H9 (cell line): ENCODE results near the gene NACC2. TPM values are rescaled to one million over a fixed set of nuclear protein-coding genes. Genes with fewer than 3 reads are reported as not detected.

Source experiments
- DNase-seq: peaks from one replicate; pipeline ENCODE4 v3.0.0-alpha.2; 2017
- H2AFZ ChIP-seq: one replicate; pipeline ENCODE4 v1.6.1; 2013; ENCODE audit warnings: mild to moderate bottlenecking, low read length, control low read depth, moderate library complexity
- H2AK5ac ChIP-seq: 2 replicates; pipeline ENCODE4 v1.6.1; 2013; ENCODE audit warnings: low read length, control low read depth, mixed read lengths; ENCODE audit not compliant: insufficient read length
- H2BK120ac ChIP-seq: one replicate; pipeline ENCODE4 v1.6.1; 2013; ENCODE audit warnings: low read depth, mild to moderate bottlenecking, low read length, control low read depth, inconsistent platforms; ENCODE audit not compliant: poor library complexity, severe bottlenecking
- H2BK12ac ChIP-seq: 2 replicates; pipeline ENCODE4 v1.6.1; 2013; ENCODE audit warnings: low read length, control low read depth, mixed read lengths, low read depth; ENCODE audit not compliant: insufficient read length
- H2BK15ac ChIP-seq: 2 replicates; pipeline ENCODE4 v1.6.1; 2013; ENCODE audit warnings: low read depth, low read length, control low read depth
- H2BK20ac ChIP-seq: one replicate; pipeline ENCODE4 v1.6.1; 2013; ENCODE audit warnings: low read depth, mild to moderate bottlenecking, low read length, control low read depth, inconsistent platforms; ENCODE audit not compliant: poor library complexity, severe bottlenecking
- H2BK5ac ChIP-seq: 2 replicates; pipeline ENCODE4 v1.6.1; 2013; ENCODE audit warnings: low read length, control low read depth, mixed read lengths; ENCODE audit not compliant: insufficient read length
- H3K14ac ChIP-seq: 2 replicates; pipeline ENCODE4 v1.6.1; 2013; ENCODE audit warnings: low read length, control low read depth; ENCODE audit not compliant: insufficient read depth
- H3K18ac ChIP-seq: 2 replicates; pipeline ENCODE4 v1.6.1; 2013; ENCODE audit warnings: low read depth, mild to moderate bottlenecking, mixed read lengths, low read length, control low read depth; ENCODE audit not compliant: insufficient read length
- H3K23ac ChIP-seq: 2 replicates; pipeline ENCODE4 v1.6.1; 2013; ENCODE audit warnings: low read length, control low read depth, mixed read lengths, low read depth; ENCODE audit not compliant: insufficient read length
- H3K23me2 ChIP-seq: 2 replicates; pipeline ENCODE4 v1.6.1; 2013; ENCODE audit warnings: low read depth, mild to moderate bottlenecking, mixed read lengths, low read length, control low read depth; ENCODE audit not compliant: insufficient read length, poor library complexity, severe bottlenecking
- H3K27ac ChIP-seq: 2 replicates; pipeline ENCODE4 v1.5.1; 2013; ENCODE audit warnings: low read length, control low read depth, mixed read lengths, low read depth; ENCODE audit not compliant: insufficient read length
- H3K27me3 ChIP-seq: 2 replicates; pipeline ENCODE4 v1.6.1; 2013; ENCODE audit warnings: low read length, control low read depth, inconsistent platforms; ENCODE audit not compliant: insufficient read depth
- H3K4ac ChIP-seq: 2 replicates; pipeline ENCODE4 v1.6.1; 2013; ENCODE audit warnings: low read depth, mild to moderate bottlenecking, control low read depth, inconsistent platforms, low read length, moderate library complexity
- H3K4me1 ChIP-seq: 2 replicates; pipeline ENCODE4 v1.6.1; 2013; ENCODE audit warnings: low read length, control low read depth, inconsistent platforms; ENCODE audit not compliant: insufficient read depth
- H3K4me2 ChIP-seq: 2 replicates; pipeline ENCODE4 v1.6.1; 2013; ENCODE audit warnings: low read length, control low read depth, mixed read lengths; ENCODE audit not compliant: insufficient read length, insufficient read depth
- H3K56ac ChIP-seq: 2 replicates; pipeline ENCODE4 v1.6.1; 2013; ENCODE audit warnings: low read depth, mild to moderate bottlenecking, mixed read lengths, low read length, control low read depth; ENCODE audit not compliant: insufficient read length
- H3K79me1 ChIP-seq: 2 replicates; pipeline ENCODE4 v1.6.1; 2013; ENCODE audit warnings: low read depth, mild to moderate bottlenecking, moderate library complexity, low read length, control low read depth, inconsistent platforms; ENCODE audit not compliant: insufficient read depth, poor library complexity, severe bottlenecking
- H3K79me2 ChIP-seq: 2 replicates; pipeline ENCODE4 v1.6.1; 2013; ENCODE audit warnings: low read length, control low read depth, inconsistent platforms; ENCODE audit not compliant: insufficient read depth
- H3K9ac ChIP-seq: 2 replicates; pipeline ENCODE4 v1.6.1; 2013; ENCODE audit warnings: low read length, control low read depth, mixed read lengths; ENCODE audit not compliant: insufficient read length; ENCODE audit errors: extremely low read depth
- H3K9me3 ChIP-seq: one replicate; pipeline ENCODE4 v1.6.1; 2013; ENCODE audit warnings: low read depth, low read length, inconsistent platforms; ENCODE audit not compliant: control insufficient read depth
- H3T11ph ChIP-seq: one replicate; pipeline ENCODE4 v1.6.1; 2013; ENCODE audit warnings: mild to moderate bottlenecking, low read length, control low read depth, inconsistent platforms
- H4K20me1 ChIP-seq: one replicate; pipeline ENCODE4 v1.6.1; 2013; ENCODE audit not compliant: control insufficient read depth, insufficient read length, insufficient read depth
- H4K5ac ChIP-seq: 2 replicates; pipeline ENCODE4 v1.6.1; 2013; ENCODE audit warnings: low read depth, mild to moderate bottlenecking, mixed read lengths, low read length, control low read depth; ENCODE audit not compliant: insufficient read length
- H4K8ac ChIP-seq: replicated peaks from 2 replicates; pipeline ENCODE4 v1.6.1; 2013; ENCODE audit warnings: low read length, control low read depth, mixed read lengths, low read depth; ENCODE audit not compliant: insufficient read length
- H4K91ac ChIP-seq: 2 replicates; pipeline ENCODE4 v1.6.1; 2013; ENCODE audit warnings: low read depth, mild to moderate bottlenecking, moderate library complexity, mixed read lengths, low read length, control low read depth; ENCODE audit not compliant: insufficient read length
- H3K27ac Mint-ChIP-seq, 3 experiments: 2 replicates in 2 of 3; 3 replicates in 1 of 3; pipeline ENCODE4 v1.8.0; 2020 to 2021; ENCODE audit warnings: mixed read lengths in 3 of 3, mild to moderate bottlenecking in 1 of 3, moderate library complexity in 1 of 3
- H3K27me3 Mint-ChIP-seq: 2 replicates; pipeline ENCODE4 v1.8.0; 2021; ENCODE audit warnings: low read depth, mild to moderate bottlenecking, moderate library complexity, mixed read lengths
- H3K36me3 Mint-ChIP-seq, 3 experiments: 2 replicates in 2 of 3; 3 replicates in 1 of 3; pipeline ENCODE4 v1.8.0; 2020 to 2021; ENCODE audit warnings: low read depth in 3 of 3, mixed read lengths in 3 of 3; ENCODE audit not compliant: insufficient read depth in 1 of 3
- H3K4me1 Mint-ChIP-seq, 2 experiments: 2 replicates each; pipeline ENCODE4 v1.8.0; 2020; ENCODE audit warnings: mixed read lengths in 2 of 2
- H3K4me3 Mint-ChIP-seq, 2 experiments: 2 replicates in 1 of 2; 3 replicates in 1 of 2; pipeline ENCODE4 v1.8.0; 2020 to 2021; ENCODE audit warnings: mild to moderate bottlenecking in 2 of 2, mixed read lengths in 2 of 2, moderate library complexity in 1 of 2
- H3K9me3 Mint-ChIP-seq, 2 experiments: 2 replicates in 1 of 2; 3 replicates in 1 of 2; pipeline ENCODE4 v1.8.0; 2020; ENCODE audit warnings: mild to moderate bottlenecking in 2 of 2, mixed read lengths in 2 of 2, moderate library complexity in 1 of 2
- WGBS: extraction: QIAGEN DNeasy Blood & Tissue Kit; methylation state at CpG from one replicate; pipeline ENCODE4 v1.1.7; 2013; ENCODE audit warnings: missing lambda C conversion rate, low lambda C conversion rate, mixed read lengths; ENCODE audit not compliant: insufficient read length; ENCODE audit errors: extremely low coverage; 5-methylcytosine and 5-hydroxymethylcytosine counted together
- total RNA-seq: library from RNA; stranded (reverse); gene quantifications from 2 replicates; pipeline ENCODE4 v1.2.1, GENCODE V29; 2021
- TF ChIP-seq, protein P1 (sequence below): fragments of 200-600 bp; sonication (generic); conservative IDR thresholded peaks from 3 replicates; pipeline ENCODE4 v1.8.0; 2021; ENCODE audit warnings: antibody characterized with exemption, mild to moderate bottlenecking

Gene NACC2
- total RNA-seq, 1 experiment from 2014 or later, result 11.5 TPM

DNA sequence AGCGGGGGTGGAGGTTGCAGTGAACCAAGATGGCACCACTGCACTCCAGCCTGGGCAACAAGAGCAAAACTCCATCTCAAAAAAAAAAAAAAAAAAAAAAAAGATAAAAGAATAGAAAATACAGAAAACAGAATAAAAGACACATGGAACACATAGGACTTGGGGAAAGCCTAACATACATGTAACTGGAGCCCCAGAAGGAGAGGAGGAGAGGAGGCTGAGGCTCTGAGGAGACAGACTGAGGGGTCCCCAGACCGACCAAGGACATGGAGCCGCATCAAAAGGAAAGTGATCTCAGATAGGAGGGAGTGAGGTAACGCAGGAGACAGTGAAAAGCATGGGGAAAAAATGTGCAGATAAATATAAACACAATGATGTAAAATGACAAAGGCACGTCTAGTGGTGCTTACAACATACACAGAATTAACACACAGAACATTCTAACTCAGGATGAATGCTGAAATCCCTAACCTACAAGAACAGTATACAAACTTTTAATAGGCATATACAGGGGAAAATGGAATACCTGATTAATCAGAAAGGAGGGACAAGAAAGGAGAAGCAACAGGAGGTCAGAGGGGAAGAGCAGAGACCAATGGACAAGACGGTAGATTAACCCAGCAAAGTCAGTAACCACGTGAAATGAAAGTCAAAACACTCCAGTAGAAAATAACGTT, 68.7 kb downstream of the NACC2 start:
- no peak overlapping the region for H3K9ac ChIP-seq
- peaks cover 0 to 3% of the 10 kb centered on the region in 2 experiments; a peak in 2 of 5 replicates for H3K9me3 Mint-ChIP-seq
- DNase-seq, result no peak
- no peak overlapping the region for H4K8ac ChIP-seq
- no peak overlapping the region for H2BK120ac ChIP-seq
- no peak overlapping the region for H3K23ac ChIP-seq
- H2BK20ac ChIP-seq, result no peak overlapping the region
- H3K4me1 Mint-ChIP-seq, result peaks cover 5 to 8% of the 10 kb centered on the region in 2 experiments
- no peak overlapping the region for H3K27ac Mint-ChIP-seq
- WGBS, result no CpG with 5 or more reads among the region's 8 CpGs
- H3K79me1 ChIP-seq, result no peaks in the 10 kb centered on the region
- H2AFZ ChIP-seq, result no peak overlapping the region
- peaks cover 0 to 11% (median 10%) of the 10 kb centered on the region in 3 experiments; a peak in 5 of 7 replicates for H3K36me3 Mint-ChIP-seq
- H2BK15ac ChIP-seq, result no peak overlapping the region
- no peaks in the 10 kb centered on the region for H3K23me2 ChIP-seq
- no peak overlapping the region for H3K14ac ChIP-seq
- no peak overlapping the region for H2BK5ac ChIP-seq
- H3K4me2 ChIP-seq, result no peak overlapping the region
- H3K4me3 Mint-ChIP-seq, result no peak overlapping the region
- no peak overlapping the region for H4K5ac ChIP-seq
- H3K4me1 ChIP-seq, result no peaks in the 10 kb centered on the region; the same call in 1 of the 2 replicates
- H3K27me3 Mint-ChIP-seq, result peaks cover 11% of the 10 kb centered on the region; the same call in 1 of the 2 replicates
- H3T11ph ChIP-seq, result no peak overlapping the region
- no peaks in the 10 kb centered on the region for H3K27me3 ChIP-seq
- no peak overlapping the region for H2BK12ac ChIP-seq
- TF ChIP-seq, protein P1, sequence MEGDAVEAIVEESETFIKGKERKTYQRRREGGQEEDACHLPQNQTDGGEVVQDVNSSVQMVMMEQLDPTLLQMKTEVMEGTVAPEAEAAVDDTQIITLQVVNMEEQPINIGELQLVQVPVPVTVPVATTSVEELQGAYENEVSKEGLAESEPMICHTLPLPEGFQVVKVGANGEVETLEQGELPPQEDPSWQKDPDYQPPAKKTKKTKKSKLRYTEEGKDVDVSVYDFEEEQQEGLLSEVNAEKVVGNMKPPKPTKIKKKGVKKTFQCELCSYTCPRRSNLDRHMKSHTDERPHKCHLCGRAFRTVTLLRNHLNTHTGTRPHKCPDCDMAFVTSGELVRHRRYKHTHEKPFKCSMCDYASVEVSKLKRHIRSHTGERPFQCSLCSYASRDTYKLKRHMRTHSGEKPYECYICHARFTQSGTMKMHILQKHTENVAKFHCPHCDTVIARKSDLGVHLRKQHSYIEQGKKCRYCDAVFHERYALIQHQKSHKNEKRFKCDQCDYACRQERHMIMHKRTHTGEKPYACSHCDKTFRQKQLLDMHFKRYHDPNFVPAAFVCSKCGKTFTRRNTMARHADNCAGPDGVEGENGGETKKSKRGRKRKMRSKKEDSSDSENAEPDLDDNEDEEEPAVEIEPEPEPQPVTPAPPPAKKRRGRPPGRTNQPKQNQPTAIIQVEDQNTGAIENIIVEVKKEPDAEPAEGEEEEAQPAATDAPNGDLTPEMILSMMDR, result no peak
- no peak overlapping the region for H3K27ac ChIP-seq
- H4K20me1 ChIP-seq, result peaks cover 3% of the 10 kb centered on the region
- H3K18ac ChIP-seq, result no peak overlapping the region
- no peak overlapping the region for H4K91ac ChIP-seq
- H3K9me3 ChIP-seq, result peaks cover 5% of the 10 kb centered on the region
- H3K4ac ChIP-seq, result no peak overlapping the region
- no peak overlapping the region for H2AK5ac ChIP-seq
- no peak overlapping the region for H3K56ac ChIP-seq
- no peaks in the 10 kb centered on the region for H3K79me2 ChIP-seq
